Fibroblast of lung (primary cell): Measurements from ENCODE around the gene APBA2.

Experiments
- CTCF ChIP-seq, 2 donors: IDR thresholded peaks in 1 of 2; conservative IDR thresholded peaks in 1 of 2; 1 replicate in 1 of 2; 2 replicates in 1 of 2; pipeline ENCODE4 v1.5.1; 2011 to 2012; ENCODE audit warnings: low read length in 2 of 2, control low read depth in 1 of 2, inconsistent platforms in 1 of 2, low read depth in 1 of 2, mild to moderate bottlenecking in 1 of 2
- EZH2 ChIP-seq: IDR thresholded peaks from 2 replicates; pipeline ENCODE4 v1.5.1; 2012; ENCODE audit warnings: low read length, control low read depth, mild to moderate bottlenecking; ENCODE audit errors: missing control alignments

GRCh38 chr15:29106551-29107290 lies 220.9 kb downstream of the APBA2 start:
- TF ChIP-seq CTCF (conservative IDR thresholded peaks at IDR 0.05 in 1 of 2, IDR thresholded peaks at IDR 0.05 in 1 of 2; ENCODE audit: low read depth in 1 of 2, low read length in 2 of 2) (no peak), EZH2 (no peak)
